SK-N-SH (cell line): ENCODE data around the gene NFKB2. TPM values are rescaled to one million over a fixed set of nuclear protein-coding genes. Genes with fewer than 3 reads are reported as not detected.

Experiments used
- CTCF ChIA-PET: fragments of 300-600, 350-600 bp; formaldehyde crosslinking; extraction: SDS; loops from one replicate; lab custom pipeline; 2021; lab: Yijun Ruan, JAX
- POLR2A ChIA-PET: fragments of 350-600 bp; sonication (Branson Sonifier 250); formaldehyde crosslinking; extraction: SDS; loops from one replicate; lab custom pipeline; 2020; ENCODE audit warnings: antibody characterized with exemption, inconsistent platforms; lab: Yijun Ruan, JAX
- DNase-seq: peaks from one replicate; pipeline ENCODE4 v3.0.0; 2012
- H2AFZ ChIP-seq: fragments of 200-600 bp; sonication (generic); 2 replicates; pipeline ENCODE4 v1.8.1; 2016; ENCODE audit warnings: antibody characterized with exemption, mild to moderate bottlenecking, low read depth
- H3F3A ChIP-seq: fragments of 200-600 bp; sonication (generic); replicated peaks from 2 replicates; pipeline ENCODE3; 2016; ENCODE audit warnings: antibody characterized with exemption, mild to moderate bottlenecking; ENCODE audit not compliant: insufficient read depth
- H3K27ac ChIP-seq, 2 experiments: fragments of 200-500 bp in 1 of 2; fragments of 200-600 bp in 1 of 2; sonication (Bioruptor generic) in 1 of 2; sonication (generic), shearing (Covaris generic) in 1 of 2; 2 replicates each; pipeline versions ENCODE4 v1.5.1 to v1.6.1; 2014 to 2016; ENCODE audit warnings: low read depth in 2 of 2, inconsistent platforms in 1 of 2, low read length in 1 of 2, mild to moderate bottlenecking in 1 of 2, mixed read lengths in 1 of 2
- H3K27me3 ChIP-seq: fragments of 200-600 bp; sonication (generic), shearing (Covaris generic); 2 replicates; pipeline ENCODE4 v1.6.1; 2016; ENCODE audit warnings: mixed run types; ENCODE audit not compliant: insufficient read depth
- H3K36me3 ChIP-seq, 2 experiments: fragments of 200-500 bp in 1 of 2; fragments of 200-600 bp in 1 of 2; sonication (Bioruptor generic) in 1 of 2; sonication (generic) in 1 of 2; replicated peaks in 1 of 2; 2 replicates each; pipeline versions ENCODE3 to v1.5.1; 2014 to 2016; ENCODE audit warnings: low read length in 1 of 2, mild to moderate bottlenecking in 1 of 2; ENCODE audit not compliant: insufficient read depth in 2 of 2, control insufficient read depth in 1 of 2
- H3K4me1 ChIP-seq, 2 experiments: fragments of 200-500 bp in 1 of 2; fragments of 200-600 bp in 1 of 2; sonication (Bioruptor generic) in 1 of 2; sonication (generic), shearing (Covaris generic) in 1 of 2; 2 replicates each; pipeline versions ENCODE4 v1.5.1 to v1.6.1; 2014 to 2016; ENCODE audit warnings: low read depth in 1 of 2, low read length in 1 of 2, mixed run types in 1 of 2; ENCODE audit not compliant: insufficient read depth in 2 of 2, control insufficient read depth in 1 of 2
- H3K4me2 ChIP-seq: fragments of 200-600 bp; sonication (generic), shearing (Covaris generic); 2 replicates; pipeline ENCODE4 v1.6.1; 2017; ENCODE audit warnings: mixed run types
- H3K4me3 ChIP-seq, 2 experiments: fragments of 200-500 bp in 1 of 2; fragments of 200-600 bp in 1 of 2; sonication (Bioruptor generic) in 1 of 2; sonication (generic), shearing (Covaris generic) in 1 of 2; 2 replicates each; pipeline versions ENCODE4 v1.5.1 to v1.8.1; 2014 to 2016; ENCODE audit warnings: low read depth in 2 of 2, inconsistent platforms in 1 of 2, low read length in 1 of 2, mild to moderate bottlenecking in 1 of 2, mixed read lengths in 1 of 2, moderate library complexity in 1 of 2
- H3K79me2 ChIP-seq: fragments of 200-600 bp; sonication (generic); 2 replicates; pipeline ENCODE4 v1.8.1; 2017; ENCODE audit warnings: mild to moderate bottlenecking; ENCODE audit not compliant: insufficient read depth
- H3K9ac ChIP-seq: fragments of 200-600 bp; sonication (generic); 2 replicates; pipeline ENCODE4 v1.6.1; 2017; ENCODE audit warnings: mixed run types
- H3K9me2 ChIP-seq: fragments of 200-600 bp; sonication (generic); 2 replicates; pipeline ENCODE4 v1.6.1; 2017; ENCODE audit warnings: mixed run types
- H3K9me3 ChIP-seq: fragments of 200-600 bp; sonication (generic); 2 replicates; pipeline ENCODE4 v1.6.1; 2017; ENCODE audit warnings: mixed run types, mild to moderate bottlenecking, moderate library complexity
- H4K20me1 ChIP-seq: fragments of 200-600 bp; sonication (generic); 2 replicates; pipeline ENCODE4 v1.6.1; 2017; ENCODE audit warnings: mild to moderate bottlenecking, mixed run types; ENCODE audit not compliant: insufficient read depth
- CHD2 ChIP-seq: fragments of 150-350 bp; IDR thresholded peaks from 2 replicates; pipeline ENCODE4 v1.6.1; 2018; ENCODE audit warnings: low read length; ENCODE audit not compliant: partially characterized antibody
- FOXM1 ChIP-seq: IDR thresholded peaks from 2 replicates; pipeline ENCODE4 v1.4.0; 2012; ENCODE audit warnings: low read depth, mild to moderate bottlenecking
- IRF3 ChIP-seq: fragments of 150-350 bp; IDR thresholded peaks from 2 replicates; pipeline ENCODE4 v1.6.1; 2016; ENCODE audit warnings: mild to moderate bottlenecking, low read depth, low read length
- MXI1 ChIP-seq: IDR thresholded peaks from 2 replicates; pipeline ENCODE4 v1.6.1; 2012; ENCODE audit warnings: mild to moderate bottlenecking, low read depth, low read length, improper control_type of control experiment
- NFIC ChIP-seq: IDR thresholded peaks from 2 replicates; pipeline ENCODE4 v1.4.0; 2012; ENCODE audit warnings: borderline replicate concordance
- NRF1 ChIP-seq: IDR thresholded peaks from 2 replicates; pipeline ENCODE4 v1.6.1; 2012; ENCODE audit warnings: low read depth, mild to moderate bottlenecking, low read length
- POLR2AphosphoS5 ChIP-seq: IDR thresholded peaks from 2 replicates; pipeline ENCODE4 v1.6.1; 2012; ENCODE audit warnings: low read depth, low read length
- RAD21 ChIP-seq: IDR thresholded peaks from 2 replicates; pipeline ENCODE4 v1.6.1; 2012; ENCODE audit warnings: mild to moderate bottlenecking, low read length
- RFX5 ChIP-seq: IDR thresholded peaks from 2 replicates; pipeline ENCODE4 v1.6.1; 2012; ENCODE audit warnings: mild to moderate bottlenecking, improper control_type of control experiment, low read length
- RXRA ChIP-seq: IDR thresholded peaks from 2 replicates; pipeline ENCODE4 v1.4.0; 2012; ENCODE audit warnings: low read depth, mild to moderate bottlenecking, borderline replicate concordance
- SIN3A ChIP-seq: IDR thresholded peaks from 2 replicates; pipeline ENCODE4 v1.6.1; 2012; ENCODE audit warnings: low read depth, mild to moderate bottlenecking, low read length, moderate library complexity, borderline replicate concordance
- TAF1 ChIP-seq: IDR thresholded peaks from 2 replicates; pipeline ENCODE4 v1.6.1; 2012; ENCODE audit warnings: low read depth, mild to moderate bottlenecking, low read length, moderate library complexity, borderline replicate concordance
- WGBS: methylation state at CpG from one replicate; pipeline ENCODE4 v1.1.6; 2017; ENCODE audit warnings: low lambda C conversion rate; 5-methylcytosine and 5-hydroxymethylcytosine counted together
- polyA plus RNA-seq, 3 experiments: library from polyadenylated mRNA; depleted of rRNA; stranded (reverse); fragments of >200 nt; gene quantifications; 2 replicates each; pipeline ENCODE4 v1.2.3, GENCODE V29; 2012
- small RNA-seq, 7 experiments: library from RNA; depleted of rRNA; stranded (forward); fragments of <200 nt; gene quantifications; one replicate each; pipeline ENCODE3, GENCODE V24; 2012
- TF ChIP-seq, protein P1 (sequence below): IDR thresholded peaks from 2 replicates; pipeline ENCODE4; 2012
- TF ChIP-seq, protein P2 (sequence below): IDR thresholded peaks from 2 replicates; pipeline ENCODE4 v1.4.0; 2012; ENCODE audit warnings: low read depth, borderline replicate concordance

The NFKB2 gene
- polyA plus RNA-seq, 1 of the 3 experiments (the other 2 are of a cell fraction) = 26.6 TPM

DNA sequence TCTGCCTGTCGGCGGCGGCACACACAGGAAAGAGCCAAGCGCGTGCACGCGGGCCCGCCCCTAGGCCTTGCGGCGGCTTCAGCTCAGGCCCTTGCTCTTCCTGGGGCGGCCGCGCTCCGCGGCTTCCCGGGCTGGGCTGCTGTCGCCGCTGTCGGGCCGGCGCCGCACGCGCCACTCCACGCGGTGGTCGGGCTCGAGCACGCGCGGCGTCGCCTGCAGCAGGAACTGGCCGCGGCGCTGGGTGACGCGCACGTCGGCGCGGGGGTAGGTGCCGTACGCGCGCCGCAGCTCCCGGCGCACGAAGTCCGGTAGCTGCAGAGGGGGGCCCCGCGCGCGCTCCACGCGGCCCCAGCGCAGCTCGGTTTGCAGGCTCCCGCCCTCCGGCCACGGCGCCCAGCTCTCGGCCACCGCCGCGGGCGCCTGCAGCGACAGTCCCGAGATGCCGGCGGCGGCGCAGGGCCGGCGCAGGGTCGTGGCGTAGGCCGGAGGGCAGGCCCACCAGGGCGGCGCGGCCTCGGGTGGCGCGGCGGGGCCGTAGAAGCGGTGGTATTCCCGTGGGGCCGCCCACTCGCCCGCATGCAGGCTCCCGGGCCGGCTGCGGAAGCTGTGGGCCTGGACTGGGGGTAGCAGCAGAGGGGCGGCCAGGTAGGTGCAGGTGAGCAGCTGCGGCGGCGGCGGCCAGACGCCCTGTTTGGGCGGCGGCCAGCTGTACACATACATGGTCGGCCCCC is 55.0 kb downstream of the NFKB2 start (continued):
- TF ChIP-seq RAD21 = no peak
- peak; percentile 26; the same call in 1 of the 2 replicates for TF ChIP-seq SIN3A
- TF ChIP-seq FOXM1 = no peak

- 60% methylated on average over 20 of the region's 28 CpGs for WGBS
- POLR2A ChIA-PET = interaction anchor here (0.6 to 4.3 kb wide), 8 partner anchors 10 to 31 kb away, joined by 3 to 27 read pairs (median 5); partner anchors contain the start of genes CUEDC2 and FBXL15
Observed at GRCh38 chr10:102451105-102451969, 55.8 kb downstream of the NFKB2 start, which contains the start of gene C10orf95. C10orf95 (minus strand) TSS chr10:102451543; CDS start chr10:102451093, 450 bp downstream.

More at GRCh38 chr10:102451105-102451969, 55.8 kb downstream of the NFKB2 start, which contains the start of gene C10orf95:
- CTCF ChIA-PET = interaction anchor here (0.9 to 5.3 kb wide), 12 partner anchors 8 to 132 kb away, joined by 3 to 25 read pairs (median 5); partner anchors contain the start of genes CUEDC2, FBXL15 and SUFU
- Histone ChIP-seq H3K27me3 (no peaks in the 10 kb centered on the region), H3K79me2 (no peaks in the 10 kb centered on the region), H4K20me1 (no peaks in the 10 kb centered on the region), H2AFZ (peak within 1 kb of the TSS; percentile 96), H3K27ac (peak within 1 kb of the TSS in 1 of 2 experiments; percentile 31; a peak in 1 of 4 replicates), H3K36me3 (no peaks in the 10 kb centered on the region), H3K9me2 (no peaks in the 10 kb centered on the region), H3F3A (peaks cover 15% of the 10 kb centered on the region), H3K4me2 (peak within 1 kb of the TSS; percentile 80), H3K4me3 (peak within 1 kb of the TSS; percentile 62 to 71), H3K9ac (peak within 1 kb of the TSS; percentile 49; the same call in 1 of the 2 replicates), H3K4me1 (peaks cover 0 to 10% of the 10 kb centered on the region in 2 experiments; a peak in 2 of 4 replicates), H3K9me3 (no peaks in the 10 kb centered on the region)
- TF ChIP-seq IRF3 (no peak), NFIC (no peak), RFX5 (no peak), NRF1 (no peak), MXI1 (no peak), CHD2 (no peak), RXRA (no peak), POLR2AphosphoS5 (no peak), TAF1 (no peak), SIN3A (no peak)
- TF ChIP-seq, protein P1, sequence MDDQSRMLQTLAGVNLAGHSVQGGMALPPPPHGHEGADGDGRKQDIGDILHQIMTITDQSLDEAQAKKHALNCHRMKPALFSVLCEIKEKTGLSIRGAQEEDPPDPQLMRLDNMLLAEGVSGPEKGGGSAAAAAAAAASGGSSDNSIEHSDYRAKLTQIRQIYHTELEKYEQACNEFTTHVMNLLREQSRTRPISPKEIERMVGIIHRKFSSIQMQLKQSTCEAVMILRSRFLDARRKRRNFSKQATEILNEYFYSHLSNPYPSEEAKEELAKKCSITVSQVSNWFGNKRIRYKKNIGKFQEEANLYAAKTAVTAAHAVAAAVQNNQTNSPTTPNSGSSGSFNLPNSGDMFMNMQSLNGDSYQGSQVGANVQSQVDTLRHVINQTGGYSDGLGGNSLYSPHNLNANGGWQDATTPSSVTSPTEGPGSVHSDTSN = no peak
- TF ChIP-seq, protein P2, sequence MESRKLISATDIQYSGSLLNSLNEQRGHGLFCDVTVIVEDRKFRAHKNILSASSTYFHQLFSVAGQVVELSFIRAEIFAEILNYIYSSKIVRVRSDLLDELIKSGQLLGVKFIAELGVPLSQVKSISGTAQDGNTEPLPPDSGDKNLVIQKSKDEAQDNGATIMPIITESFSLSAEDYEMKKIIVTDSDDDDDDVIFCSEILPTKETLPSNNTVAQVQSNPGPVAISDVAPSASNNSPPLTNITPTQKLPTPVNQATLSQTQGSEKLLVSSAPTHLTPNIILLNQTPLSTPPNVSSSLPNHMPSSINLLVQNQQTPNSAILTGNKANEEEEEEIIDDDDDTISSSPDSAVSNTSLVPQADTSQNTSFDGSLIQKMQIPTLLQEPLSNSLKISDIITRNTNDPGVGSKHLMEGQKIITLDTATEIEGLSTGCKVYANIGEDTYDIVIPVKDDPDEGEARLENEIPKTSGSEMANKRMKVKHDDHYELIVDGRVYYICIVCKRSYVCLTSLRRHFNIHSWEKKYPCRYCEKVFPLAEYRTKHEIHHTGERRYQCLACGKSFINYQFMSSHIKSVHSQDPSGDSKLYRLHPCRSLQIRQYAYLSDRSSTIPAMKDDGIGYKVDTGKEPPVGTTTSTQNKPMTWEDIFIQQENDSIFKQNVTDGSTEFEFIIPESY = no peak
- no peak for DNase-seq

Small RNA genes lying within 50 kb of the gene (small RNA-seq; reads per million reads assigned to genes)
- gene MIR146B = 3.4 to 191 (median 99.5) reads per million in 7 experiments

Other genes with a start within 250 kb of the NFKB2 start
- gene NOLC1, start 243.3 kb upstream of the NFKB2 start, polyA plus RNA-seq (2012; rRNA removed) = 71.8 and 94.6 TPM in 2 replicates
- 0.25 and 0.29 TPM in 2 replicates for gene ELOVL3, start 169.4 kb upstream of the NFKB2 start, polyA plus RNA-seq (2012; rRNA removed)
- gene PITX3, start 154.2 kb upstream of the NFKB2 start, polyA plus RNA-seq (2012; rRNA removed) = not detected in 2 replicates
- 11.4 and 12.3 TPM in 2 replicates for gene GBF1, start 150.2 kb upstream of the NFKB2 start, polyA plus RNA-seq (2012; rRNA removed)
- gene PSD, start 23.1 kb downstream of the NFKB2 start, polyA plus RNA-seq (2012; rRNA removed) = 0.97 and 0.99 TPM in 2 replicates
- 11.7 and 17.2 TPM in 2 replicates for gene FBXL15, start 25.1 kb downstream of the NFKB2 start, polyA plus RNA-seq (2012; rRNA removed)
- gene CUEDC2, start 36.9 kb downstream of the NFKB2 start, polyA plus RNA-seq (2012; rRNA removed) = 130 and 162 TPM in 2 replicates
- gene C10orf95, start 55.8 kb downstream of the NFKB2 start, polyA plus RNA-seq (2012; rRNA removed) = 0.05 and 0.07 TPM in 2 replicates
- gene ACTR1A, start 107.0 kb downstream of the NFKB2 start, polyA plus RNA-seq (2012; rRNA removed) = 106 and 117 TPM in 2 replicates
- gene SUFU, start 108.3 kb downstream of the NFKB2 start, polyA plus RNA-seq (2012; rRNA removed) = 4.6 and 5.7 TPM in 2 replicates
- gene TRIM8, start 248.8 kb downstream of the NFKB2 start, polyA plus RNA-seq (2012; rRNA removed) = 67.0 and 108 TPM in 2 replicates